GM21786 (cell line): ENCODE data around the gene HOXB6.

Experiments
- ATAC-seq: cut with Tn5 transposase; IDR thresholded peaks from one replicate; pipeline ENCODE4 v1.9.1; 2021; ENCODE audit not compliant: unreplicated experiment

Gene HOXB6

GRCh38 chr17:48555258-48556228 lies 49.2 kb downstream of the HOXB6 start:
- no peak for ATAC-seq

GRCh38 chr17:48554412-48555257 lies 50.2 kb downstream of the HOXB6 start:
- ATAC-seq, result no peak

- no peak for ATAC-seq
Observed at GRCh38 chr17:48553826-48554225, 51.0 kb downstream of the HOXB6 start.

GRCh38 chr17:48553190-48553547 lies 51.6 kb downstream of the HOXB6 start:
- ATAC-seq, result no peak

- no peak for ATAC-seq
Observed at GRCh38 chr17:48552466-48553189, 52.2 kb downstream of the HOXB6 start.

- ATAC-seq, result no peak
Observed at GRCh38 chr17:48551596-48552465, 53.0 kb downstream of the HOXB6 start.

- no peak for ATAC-seq
Observed at GRCh38 chr17:48551214-48551555, 53.6 kb downstream of the HOXB6 start.

- no peak for ATAC-seq
Observed at GRCh38 chr17:48550502-48551213, 54.1 kb downstream of the HOXB6 start.

GRCh38 chr17:48549914-48550501 lies 54.8 kb downstream of the HOXB6 start:
- ATAC-seq, result no peak

- no peak for ATAC-seq
Observed at GRCh38 chr17:48549281-48549630, 55.5 kb downstream of the HOXB6 start.

- ATAC-seq, result no peak
Observed at GRCh38 chr17:48548523-48549280, 56.1 kb downstream of the HOXB6 start.

GRCh38 chr17:48547808-48548522 lies 56.8 kb downstream of the HOXB6 start:
- no peak for ATAC-seq

- ATAC-seq, result no peak
Observed at GRCh38 chr17:48546924-48547807, 57.6 kb downstream of the HOXB6 start.

- no peak for ATAC-seq
Observed at GRCh38 chr17:48546137-48546923, 58.5 kb downstream of the HOXB6 start.
